Epidermal melanocyte (primary cell): Measurements from ENCODE around the gene CD52.

Source experiments
- DNase-seq: peaks from one replicate; pipeline ENCODE4 v3.0.0; 2011; ENCODE audit warnings: low spot score; ENCODE audit not compliant: insufficient read length

Gene CD52

GRCh38 chr1:26353976-26354820, 36.4 kb downstream of the CD52 start, which contains the start of gene CRYBG2:
Gene CRYBG2 (minus strand): TSS chr1:26354130. CDS start chr1:26346657, 7,473 bp downstream.
- DNase-seq: no peak

DNA sequence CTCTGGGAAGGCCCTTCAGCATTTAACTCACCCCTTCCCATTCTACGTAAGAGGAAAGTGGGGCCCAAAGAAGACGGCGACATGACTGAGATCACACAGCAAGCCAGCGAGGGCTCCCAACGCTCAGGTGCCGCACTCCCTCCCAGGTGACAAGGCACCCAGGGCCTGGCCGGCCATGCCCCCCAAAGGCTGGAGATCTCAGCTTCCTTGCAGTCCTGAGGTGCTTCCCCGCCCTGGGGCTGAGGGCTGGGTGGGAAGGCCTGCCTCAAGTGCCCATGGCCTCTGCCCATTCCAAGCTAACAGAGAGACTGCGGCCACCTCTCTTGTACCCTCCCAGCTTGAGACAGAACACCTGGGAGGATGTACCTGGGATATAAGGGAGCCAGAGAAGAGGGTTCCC, 37.2 kb downstream of the CD52 start:
- DNase-seq: no peak

DNA sequence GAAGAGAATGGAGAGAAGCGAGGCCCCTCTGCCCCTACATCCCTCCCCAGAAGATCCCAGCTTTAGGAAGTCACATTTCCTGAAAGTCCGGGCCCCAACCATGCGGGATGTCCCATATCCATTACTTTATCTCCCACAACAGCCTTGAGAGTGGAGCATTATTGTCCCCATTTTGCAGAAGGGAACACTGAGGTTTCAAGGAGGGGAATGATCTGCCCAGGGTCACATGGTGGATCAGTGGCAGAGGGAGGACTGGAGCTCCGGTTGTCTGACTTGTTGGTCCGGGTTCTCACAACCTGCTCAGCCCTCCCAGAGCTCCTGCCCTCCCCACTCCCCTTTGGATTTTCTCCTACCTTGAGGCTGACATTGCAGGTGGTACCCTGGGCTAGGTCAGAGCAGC, 38.3 kb downstream of the CD52 start:
- DNase-seq: no peak

GRCh38 chr1:26357121-26357602, 39.4 kb downstream of the CD52 start:
- DNase-seq: no peak

DNA sequence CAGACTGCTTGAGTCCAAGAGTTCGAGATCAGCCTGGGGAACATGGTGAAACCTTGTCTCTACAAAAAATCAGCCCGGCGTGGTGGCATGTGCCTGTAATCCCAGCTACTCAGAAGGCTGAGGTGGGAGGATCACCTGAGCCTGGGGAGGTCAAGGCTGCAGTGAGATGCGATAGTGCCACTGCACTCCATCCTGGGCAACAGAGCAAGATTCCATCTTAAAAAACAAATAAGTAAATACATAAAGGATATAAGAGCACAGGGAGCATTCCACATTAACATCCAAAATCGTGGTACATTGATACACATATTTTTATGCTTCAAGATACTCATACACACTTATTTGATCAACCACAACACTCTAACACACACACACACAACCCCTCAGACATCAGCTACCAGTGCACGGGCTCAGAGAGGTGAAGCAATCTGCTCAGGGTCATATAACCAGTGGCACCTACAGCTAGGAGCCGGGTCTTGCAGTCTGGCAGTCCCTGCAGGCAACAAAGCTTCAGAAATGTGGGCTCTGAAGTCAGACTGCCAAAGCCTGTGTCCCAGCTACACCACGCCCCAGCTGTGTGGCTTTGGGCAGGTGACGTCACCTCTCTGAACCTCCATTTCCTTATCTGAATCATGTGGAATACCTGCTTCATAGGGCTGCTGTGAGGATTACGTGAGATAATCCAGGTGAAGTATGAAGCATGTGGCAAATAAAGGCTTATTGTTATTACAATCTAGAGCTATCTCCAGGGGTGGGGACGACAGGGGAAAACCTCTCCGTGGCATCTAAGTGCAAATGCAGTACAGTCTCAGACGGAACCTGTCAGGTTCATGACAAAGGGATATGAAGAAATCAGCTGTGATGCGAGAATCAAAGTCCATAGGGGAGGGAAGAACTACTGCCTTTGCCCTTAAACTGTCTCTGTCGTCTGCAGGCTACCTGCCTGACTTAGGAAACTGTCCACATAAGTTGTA, 40.9 kb downstream of the CD52 start:
- DNase-seq: no peak

DNA sequence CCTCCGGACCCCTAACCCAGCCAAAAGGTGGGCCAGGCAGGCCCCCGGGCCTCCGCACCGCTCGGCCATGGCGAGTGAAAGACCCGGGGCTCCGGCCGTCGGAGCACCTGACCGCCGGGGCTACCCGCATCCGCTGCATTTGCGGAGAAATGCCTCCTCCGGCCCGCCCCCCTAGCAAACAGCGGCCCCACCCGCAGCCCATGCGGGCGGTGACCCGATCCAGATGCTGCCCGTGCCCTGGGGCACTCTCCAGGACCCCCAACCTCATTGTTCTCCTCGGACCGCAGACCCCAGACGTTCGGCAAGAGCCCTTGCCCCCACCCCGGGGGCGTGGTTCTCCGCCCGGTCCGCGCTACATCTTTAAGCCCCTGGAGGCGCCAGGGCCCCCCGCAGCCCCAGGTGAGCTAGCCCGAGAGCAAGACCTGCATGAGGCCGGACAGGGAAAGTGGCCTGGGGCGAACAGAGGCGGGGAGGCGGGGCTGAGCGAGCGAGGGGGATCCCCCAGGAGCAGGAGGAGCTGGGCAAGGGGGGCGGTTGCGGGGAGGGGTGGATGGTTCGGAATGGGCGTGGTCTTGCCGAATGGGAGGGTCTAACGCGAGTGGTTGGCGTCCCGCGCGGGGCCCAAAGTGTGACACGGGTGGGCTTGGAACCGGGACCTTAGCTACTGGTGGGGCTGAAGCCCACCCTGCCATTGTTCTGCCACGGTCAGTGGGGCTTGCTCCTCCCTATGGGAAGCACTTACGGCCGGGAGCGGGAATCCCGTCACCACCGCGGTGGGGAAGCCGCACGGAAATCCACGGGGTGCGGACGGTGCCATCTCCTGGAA, 42.4 kb downstream of the CD52 start:
- no peak for DNase-seq

GRCh38 chr1:26360807-26361604, 43.2 kb downstream of the CD52 start:
- DNase-seq: no peak

GRCh38 chr1:26361605-26362122, 43.9 kb downstream of the CD52 start:
- DNase-seq: no peak

- DNase-seq: no peak
Measured at GRCh38 chr1:26362331-26362730, 44.6 kb downstream of the CD52 start.

DNA sequence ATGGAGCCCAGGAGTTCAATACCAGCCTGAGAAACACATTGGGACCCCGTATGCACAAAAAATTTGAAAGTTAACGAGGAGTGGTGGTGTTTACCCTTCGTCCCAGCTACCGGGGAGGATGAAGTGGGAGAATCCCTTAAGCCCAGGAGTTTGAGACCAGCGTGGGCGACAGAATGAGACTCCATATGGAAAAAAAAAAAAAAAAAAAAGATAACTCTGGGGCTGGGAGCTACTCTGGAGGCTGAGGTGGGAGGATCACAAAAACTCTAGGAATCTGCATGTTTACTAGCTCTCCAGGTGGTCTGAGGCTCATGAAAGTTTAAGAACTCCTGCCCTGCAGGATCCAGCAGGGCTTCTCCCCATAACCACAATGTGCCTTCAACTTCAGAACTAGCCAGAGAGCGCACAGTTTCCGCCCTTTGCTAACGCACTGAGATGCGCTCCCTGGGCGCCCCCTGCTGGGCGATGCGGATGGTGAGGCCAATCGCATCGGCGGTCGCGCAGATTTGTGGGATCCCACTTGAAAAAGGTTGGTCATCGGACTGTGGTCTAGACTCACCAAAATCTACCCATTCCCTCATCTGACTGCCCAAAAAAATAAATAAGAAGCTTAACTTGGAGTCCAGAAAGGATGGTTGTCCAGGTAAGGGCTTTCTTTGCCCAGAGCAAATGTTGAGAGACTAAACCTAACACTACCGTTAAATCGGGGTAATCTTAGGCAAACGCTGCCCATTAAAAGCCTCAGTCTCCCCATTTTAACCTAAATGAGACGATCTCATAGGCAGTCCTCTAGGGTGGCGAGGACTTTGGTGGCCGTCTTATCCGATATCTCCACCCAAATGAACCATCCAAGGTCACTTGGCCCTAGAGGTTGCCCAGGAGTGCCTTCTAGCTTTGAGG, 46.0 kb downstream of the CD52 start:
- DNase-seq: peak; percentile 83

GRCh38 chr1:26364956-26365355, 47.2 kb downstream of the CD52 start:
- no peak for DNase-seq

DNA sequence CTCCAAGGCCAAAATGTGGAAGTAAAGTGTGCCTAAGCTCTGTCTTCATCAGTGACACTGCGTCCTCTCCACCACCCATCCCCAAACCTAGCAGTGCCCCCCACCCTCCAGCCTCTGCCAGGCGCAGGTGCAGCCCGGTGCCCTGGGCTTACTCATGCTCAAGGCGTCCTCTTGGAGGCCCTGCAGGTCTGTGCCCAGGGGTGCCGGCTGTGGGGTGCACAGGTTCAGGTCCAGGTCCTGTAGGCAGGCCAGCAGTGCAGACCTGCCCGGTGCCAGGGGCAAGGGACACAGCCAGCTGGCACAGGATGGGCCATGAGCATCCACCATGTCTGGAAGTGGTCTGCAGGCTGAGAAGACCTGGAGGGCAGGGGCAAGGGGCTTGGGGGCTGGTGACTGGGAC, 49.7 kb downstream of the CD52 start:
- no peak for DNase-seq

GRCh38 chr1:26368006-26368405, 50.2 kb downstream of the CD52 start:
- no peak for DNase-seq

- DNase-seq: no peak
Measured at GRCh38 chr1:26368486-26368885, 50.7 kb downstream of the CD52 start.
